HFF-Myc (cell line): Measurements from ENCODE around the gene NR2E1.

Experiments used
- DNase-seq: peaks from one replicate; pipeline ENCODE4 v3.0.0-alpha.2; 2011; ENCODE audit warnings: low read depth; ENCODE audit errors: extremely low read depth
- H3K4me3 ChIP-seq: replicated peaks from 2 replicates; pipeline ENCODE4 v1.5.1; 2011; ENCODE audit warnings: low read depth, mild to moderate bottlenecking, control low read depth, low read length
- CTCF ChIP-seq: IDR thresholded peaks from 2 replicates; pipeline ENCODE4 v1.5.1; 2012; ENCODE audit warnings: mild to moderate bottlenecking, low read depth, low read length, control low read depth; ENCODE audit errors: missing control alignments

NR2E1 gene

GRCh38 chr6:108167449-108168089 lies 1.7 kb downstream of the NR2E1 start:
- TF ChIP-seq CTCF: no peak
- no peak overlapping the region for H3K4me3 ChIP-seq
- DNase-seq: no peak

- H3K4me3 ChIP-seq: no peak overlapping the region
- DNase-seq: no peak
- no peak for TF ChIP-seq CTCF
Measured at GRCh38 chr6:108168090-108168463, 2.3 kb downstream of the NR2E1 start.

- H3K4me3 ChIP-seq: no peak overlapping the region
- no peak for DNase-seq
- TF ChIP-seq CTCF: no peak
Measured at GRCh38 chr6:108168501-108169463, 3.0 kb downstream of the NR2E1 start.

GRCh38 chr6:108169464-108170331 lies 3.9 kb downstream of the NR2E1 start:
- DNase-seq: no peak
- H3K4me3 ChIP-seq: no peak overlapping the region
- no peak for TF ChIP-seq CTCF

GRCh38 chr6:108170332-108171290 lies 4.8 kb downstream of the NR2E1 start:
- no peak for TF ChIP-seq CTCF
- no peak for DNase-seq
- H3K4me3 ChIP-seq: no peak overlapping the region

- DNase-seq: no peak
- no peak for TF ChIP-seq CTCF
- no peak overlapping the region for H3K4me3 ChIP-seq
Measured at GRCh38 chr6:108171291-108171917, 5.6 kb downstream of the NR2E1 start.
